Pulmonary artery endothelial cell (primary cell): ENCODE measurements around the gene PPIL6. TPM values are rescaled to one million over a fixed set of nuclear protein-coding genes. Genes with fewer than 3 reads are reported as not detected.
"Not testable (repeated sequence)": the region's sequence is repeated elsewhere in the genome, so short reads cannot be mapped to it uniquely, and the experiment has no call there.

Source experiments
- DNase-seq: peaks from one replicate; pipeline ENCODE4 v3.0.0-alpha.2; 2011; ENCODE audit warnings: low read depth, low spot score
- total RNA-seq: library from RNA; depleted of rRNA; stranded (reverse); fragments of >200 nt; gene quantifications from 2 replicates; pipeline ENCODE4 v1.2.3, GENCODE V29; 2014

Gene PPIL6
- total RNA-seq, 1 donor from 2014 or later: 1.1 TPM

DNA sequence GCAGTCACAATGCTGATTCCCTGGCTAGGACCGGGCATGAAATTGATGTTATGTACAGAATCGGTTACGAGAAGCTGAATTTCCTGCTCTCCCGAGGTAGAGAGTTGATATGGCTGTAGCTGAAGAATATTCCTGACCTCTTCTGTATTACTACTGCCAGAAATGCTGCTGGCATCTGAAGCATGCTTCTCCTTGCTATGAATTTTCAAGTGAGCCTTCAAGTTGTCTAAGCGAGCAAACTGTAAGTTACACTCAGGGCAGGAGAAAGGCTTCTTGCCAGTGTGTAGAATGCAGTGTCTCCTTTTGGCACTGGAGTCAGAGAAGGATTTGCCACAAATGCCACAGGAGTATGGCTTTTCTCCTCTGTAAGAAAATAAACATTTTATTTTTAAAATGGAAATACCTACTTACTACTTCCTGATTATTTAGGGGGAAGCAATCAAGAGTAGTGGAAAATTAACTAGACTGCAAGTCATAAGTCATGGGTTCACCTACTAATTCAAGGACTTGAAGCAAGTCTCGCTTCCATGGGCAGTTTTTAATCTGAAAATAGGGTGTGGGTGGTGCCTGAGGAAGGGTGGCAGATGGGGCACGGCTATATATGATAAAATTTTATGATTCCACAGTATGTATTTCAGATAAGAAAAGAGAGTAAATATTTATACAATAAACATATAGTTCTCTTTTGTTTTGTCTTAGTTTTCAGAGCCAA lies 25.9 kb upstream of the PPIL6 start:
- DNase-seq: no peak

DNA sequence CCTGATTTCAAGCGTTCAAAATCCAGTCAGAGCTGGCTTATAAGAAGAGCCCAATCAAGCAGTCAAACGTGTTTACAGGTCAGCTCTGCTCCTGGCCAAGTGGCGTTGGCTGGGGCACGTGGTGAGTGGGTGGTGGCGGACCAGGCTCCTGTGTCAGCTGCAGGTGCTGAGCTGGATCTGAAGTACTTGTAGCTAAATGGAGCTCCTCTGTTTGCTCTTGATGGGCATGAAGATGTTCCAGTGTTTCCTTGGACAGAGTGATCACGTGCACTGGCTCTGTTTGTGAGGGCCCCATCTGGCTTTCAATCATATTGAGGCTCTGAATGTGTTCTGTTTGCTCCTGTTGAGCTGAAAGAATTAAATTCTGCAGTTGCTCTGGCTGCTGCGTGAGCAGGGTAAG lies 25.3 kb upstream of the PPIL6 start:
- no peak for DNase-seq

DNA sequence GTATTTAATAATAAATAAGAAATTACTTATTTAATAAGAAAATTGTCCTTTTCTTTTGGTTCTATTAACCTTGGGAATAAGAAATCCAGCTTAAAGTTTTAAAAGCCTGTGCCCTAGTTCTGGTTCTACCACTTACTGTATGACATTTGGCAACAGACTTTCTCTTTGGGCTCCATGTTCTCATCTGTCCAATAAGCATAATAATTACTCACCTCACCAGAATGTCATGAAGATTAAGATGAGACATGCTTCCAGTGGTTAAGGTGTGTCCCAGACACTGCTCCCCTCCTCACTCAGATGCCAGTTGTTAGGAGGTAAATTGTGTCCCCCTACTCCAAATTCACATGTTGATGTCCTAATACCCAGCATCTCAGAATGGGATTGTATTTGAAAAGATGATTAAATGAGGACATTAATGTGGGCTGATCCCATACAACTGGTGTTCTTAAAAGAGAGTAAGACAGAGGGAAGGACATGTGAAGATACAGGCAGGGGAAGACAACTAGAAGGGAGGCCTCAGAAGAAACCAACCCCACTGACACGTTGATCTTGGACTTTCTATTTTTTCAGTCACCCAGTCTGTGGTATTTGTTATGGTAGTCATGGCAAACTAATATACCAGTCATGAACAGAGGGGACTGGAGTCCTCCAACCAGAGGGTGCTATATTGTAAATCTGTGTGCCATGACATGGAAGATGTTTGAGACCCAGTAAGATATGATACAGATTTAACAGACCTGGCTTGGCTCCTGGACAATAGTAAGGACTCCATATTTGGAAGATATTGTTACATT lies 21.5 kb upstream of the PPIL6 start:
- DNase-seq: no peak

DNA sequence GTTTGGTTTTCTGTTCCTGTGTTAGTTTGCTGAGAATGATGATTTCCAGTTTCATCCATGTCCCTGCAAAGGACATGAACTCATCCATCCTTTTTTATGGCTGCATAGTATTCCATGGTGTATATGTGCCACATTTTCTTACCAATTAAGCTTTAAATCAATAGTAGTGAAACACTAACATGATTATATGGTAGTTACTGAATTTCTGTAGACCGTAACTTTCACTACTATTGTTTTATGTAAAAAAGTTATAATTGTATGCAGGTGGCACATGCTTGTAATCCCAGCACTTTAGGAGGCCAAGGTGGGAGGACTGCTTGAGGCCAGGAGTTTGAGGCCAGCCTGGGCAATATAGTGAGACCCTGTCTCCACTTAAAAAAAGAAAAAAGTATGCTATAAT lies 20.8 kb upstream of the PPIL6 start:
- DNase-seq: not testable (repeated sequence)

DNA sequence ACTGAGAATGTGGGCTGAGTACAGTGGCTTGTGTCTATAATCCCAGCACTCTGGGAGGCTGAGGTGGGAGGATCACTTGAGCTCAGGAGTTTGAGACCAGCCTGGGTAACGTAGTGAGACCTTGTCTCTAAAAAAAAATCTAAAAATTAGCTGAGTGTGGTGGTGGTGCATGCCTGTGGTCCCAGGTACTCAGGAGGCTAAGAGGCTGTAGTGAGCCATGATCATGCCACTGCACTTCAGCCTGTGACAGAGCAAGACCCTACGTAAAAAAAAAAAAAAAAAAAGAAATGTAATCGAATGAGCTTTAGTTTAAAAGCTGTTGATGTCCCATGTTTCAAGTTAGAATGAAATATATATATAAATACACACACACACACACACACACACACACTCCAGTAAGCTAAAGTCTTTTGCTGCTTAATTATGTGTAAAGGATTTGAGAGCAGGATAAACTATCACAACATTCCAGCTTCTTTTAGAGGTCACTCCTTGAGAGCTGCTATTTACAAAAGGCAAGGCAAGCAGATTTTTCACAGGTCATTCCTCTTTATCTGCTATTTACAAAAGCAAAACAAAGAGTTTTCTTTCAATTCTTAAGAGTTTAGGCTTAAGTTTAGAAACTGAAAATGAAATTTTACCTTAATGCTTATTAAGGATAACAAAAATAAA lies 19.9 kb upstream of the PPIL6 start:
- no peak for DNase-seq

DNA sequence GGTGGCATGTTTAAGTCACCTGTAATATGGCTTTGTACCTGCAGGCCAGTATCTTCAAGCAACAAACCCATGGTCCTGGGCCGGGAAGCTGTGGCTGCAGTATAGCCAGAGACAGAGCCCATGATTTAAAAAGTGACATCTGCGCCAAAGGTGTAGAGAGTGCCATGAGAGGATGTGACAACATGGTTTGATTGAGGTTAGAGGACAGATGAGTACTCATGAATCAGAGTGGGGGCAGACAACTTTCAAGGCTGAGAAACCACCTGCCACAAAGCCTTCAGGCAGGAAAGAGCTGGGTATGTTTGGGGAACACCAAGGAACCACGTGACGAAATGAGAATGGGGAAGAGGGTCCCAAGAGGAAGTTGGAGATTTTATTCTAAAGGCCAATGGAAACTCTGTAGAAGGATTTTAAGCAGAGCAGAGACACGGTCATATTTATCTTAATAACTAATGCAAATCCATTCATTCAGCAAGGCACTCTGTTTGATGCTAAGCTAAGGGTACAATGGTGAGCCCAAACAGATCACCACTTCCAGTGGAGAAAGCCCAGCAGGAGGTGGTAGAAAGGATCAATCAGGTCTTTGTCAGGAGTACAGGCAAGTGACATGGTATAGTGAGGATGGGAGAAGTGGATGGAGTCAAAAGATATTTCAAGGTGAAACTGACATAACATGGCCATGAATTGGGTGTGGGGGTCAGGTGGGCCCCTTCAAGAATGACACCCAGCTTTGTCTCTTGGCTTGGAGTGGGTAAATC lies 18.5 kb upstream of the PPIL6 start:
- no peak for DNase-seq

DNA sequence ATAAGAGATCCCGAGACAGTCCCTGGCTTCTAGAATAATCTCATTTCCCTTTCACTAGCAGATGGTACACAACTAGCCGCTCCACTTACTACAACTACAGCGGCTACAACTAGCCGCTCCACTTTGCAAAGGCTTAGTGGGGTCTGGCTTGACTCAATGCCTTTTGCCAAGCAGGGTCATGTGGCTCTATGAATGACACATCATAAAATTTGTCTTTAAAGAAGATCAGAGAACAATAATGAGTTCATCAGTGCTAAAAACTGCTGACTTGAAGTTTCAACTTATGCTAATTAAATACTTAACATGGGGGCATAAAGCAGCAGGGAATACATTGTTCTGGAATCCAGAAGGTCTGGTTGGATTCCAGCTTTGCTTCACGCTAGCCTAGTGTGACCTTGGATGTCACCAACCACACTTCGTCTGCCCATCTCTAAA lies 17.2 kb upstream of the PPIL6 start:
- DNase-seq: no peak

DNA sequence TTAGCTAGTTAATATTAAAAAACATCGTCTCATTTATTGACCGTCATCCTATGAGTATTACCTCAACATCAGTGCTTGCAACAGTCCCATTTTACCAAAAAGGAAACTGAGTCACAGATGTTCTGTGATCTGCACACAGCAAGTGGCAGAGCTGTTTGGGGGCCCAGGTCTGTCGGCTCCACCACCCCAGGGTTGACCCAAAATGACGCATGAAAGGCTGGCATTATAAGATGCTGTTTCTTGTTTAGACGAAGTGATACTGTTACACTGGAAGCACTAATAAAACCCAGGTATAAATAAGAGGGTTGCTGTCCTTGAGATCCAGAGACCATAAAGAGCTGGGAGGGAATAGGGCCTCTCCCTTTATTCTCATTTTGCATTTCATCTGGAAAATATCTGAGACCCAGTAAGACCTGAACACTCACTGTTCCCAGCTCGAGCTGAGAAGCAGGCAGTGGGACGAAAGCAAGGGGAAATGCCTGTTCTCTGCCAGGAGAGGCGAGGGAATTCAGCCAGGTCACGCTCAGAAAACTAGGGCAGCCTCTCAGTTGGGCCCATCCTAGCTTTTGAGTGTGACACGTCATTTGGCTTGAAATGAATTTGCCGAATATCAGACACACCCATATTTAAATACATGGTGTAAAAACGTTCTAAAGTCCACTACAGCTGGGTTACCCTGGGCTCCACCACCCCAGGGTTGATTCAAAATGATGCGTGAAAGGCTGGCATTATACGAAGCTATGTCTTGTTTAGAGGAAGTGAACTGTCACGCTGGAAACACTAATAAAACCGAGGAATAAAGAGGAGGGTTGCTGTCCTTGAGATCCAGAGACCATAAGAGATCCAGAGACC lies 16.5 kb upstream of the PPIL6 start:
- no peak for DNase-seq

DNA sequence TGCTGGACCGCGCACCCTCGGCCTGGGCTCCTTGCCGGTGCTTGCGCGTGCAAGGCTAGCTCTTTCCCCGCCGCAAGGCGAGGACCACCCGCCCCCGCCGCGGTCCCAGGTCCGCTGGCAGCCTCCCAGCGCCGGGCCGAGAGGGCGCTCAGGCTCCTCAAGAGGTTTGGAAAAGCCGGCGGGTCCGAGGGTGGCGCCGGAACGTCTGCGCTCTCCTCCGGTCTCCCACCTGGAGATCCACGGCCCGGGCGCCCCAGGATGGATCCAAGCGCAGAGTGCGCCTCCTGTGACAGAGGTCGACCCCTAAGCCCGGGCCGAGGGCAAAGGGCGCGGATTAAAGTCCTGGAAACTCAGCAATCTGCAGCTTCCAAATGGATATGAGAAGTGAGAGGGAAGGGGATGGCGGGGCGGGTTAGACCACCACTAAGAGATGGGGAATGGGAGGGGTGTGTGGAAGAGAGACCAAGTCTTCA lies 15.7 kb upstream of the PPIL6 start:
- no peak for DNase-seq

DNA sequence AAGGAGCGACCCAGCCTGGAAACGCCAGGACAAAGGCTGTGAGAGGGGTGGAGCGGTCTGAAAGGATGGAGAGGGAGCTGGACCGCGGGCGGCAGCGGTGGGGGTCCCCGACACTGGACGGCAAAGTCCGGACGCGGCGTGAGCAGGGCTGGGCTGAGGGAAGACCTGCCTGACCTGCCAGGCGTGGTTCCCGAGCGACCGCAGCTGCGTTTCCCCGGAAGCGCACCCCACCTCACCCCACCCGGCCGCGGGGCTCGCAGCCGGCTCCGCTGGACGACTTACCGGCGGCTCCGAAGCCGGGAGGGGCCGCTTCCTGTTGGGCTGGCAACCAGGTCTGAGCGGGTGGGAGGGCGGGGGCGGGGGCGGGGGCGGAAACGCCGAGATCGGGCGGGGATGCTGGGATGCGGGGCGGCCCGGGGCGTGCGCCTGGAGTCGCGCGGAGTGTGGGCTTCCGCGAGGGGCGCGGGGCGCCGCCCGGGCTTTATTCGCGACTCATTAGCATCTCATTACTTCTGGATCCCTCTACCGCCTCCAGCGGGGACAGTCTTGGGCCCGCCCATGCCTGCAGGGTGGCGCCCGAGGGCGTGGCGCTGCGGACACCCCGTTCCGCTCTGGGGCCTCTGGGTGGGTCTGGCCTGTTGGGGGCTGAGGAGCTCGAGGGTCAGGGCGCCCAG lies 15.1 kb upstream of the PPIL6 start, which contains the start of gene MICAL1:
MICAL1 (minus strand) TSS at position 336 of the 674 bp plus-strand sequence. CDS start 1,576 bp downstream, outside the sequence.
- no peak for DNase-seq

DNA sequence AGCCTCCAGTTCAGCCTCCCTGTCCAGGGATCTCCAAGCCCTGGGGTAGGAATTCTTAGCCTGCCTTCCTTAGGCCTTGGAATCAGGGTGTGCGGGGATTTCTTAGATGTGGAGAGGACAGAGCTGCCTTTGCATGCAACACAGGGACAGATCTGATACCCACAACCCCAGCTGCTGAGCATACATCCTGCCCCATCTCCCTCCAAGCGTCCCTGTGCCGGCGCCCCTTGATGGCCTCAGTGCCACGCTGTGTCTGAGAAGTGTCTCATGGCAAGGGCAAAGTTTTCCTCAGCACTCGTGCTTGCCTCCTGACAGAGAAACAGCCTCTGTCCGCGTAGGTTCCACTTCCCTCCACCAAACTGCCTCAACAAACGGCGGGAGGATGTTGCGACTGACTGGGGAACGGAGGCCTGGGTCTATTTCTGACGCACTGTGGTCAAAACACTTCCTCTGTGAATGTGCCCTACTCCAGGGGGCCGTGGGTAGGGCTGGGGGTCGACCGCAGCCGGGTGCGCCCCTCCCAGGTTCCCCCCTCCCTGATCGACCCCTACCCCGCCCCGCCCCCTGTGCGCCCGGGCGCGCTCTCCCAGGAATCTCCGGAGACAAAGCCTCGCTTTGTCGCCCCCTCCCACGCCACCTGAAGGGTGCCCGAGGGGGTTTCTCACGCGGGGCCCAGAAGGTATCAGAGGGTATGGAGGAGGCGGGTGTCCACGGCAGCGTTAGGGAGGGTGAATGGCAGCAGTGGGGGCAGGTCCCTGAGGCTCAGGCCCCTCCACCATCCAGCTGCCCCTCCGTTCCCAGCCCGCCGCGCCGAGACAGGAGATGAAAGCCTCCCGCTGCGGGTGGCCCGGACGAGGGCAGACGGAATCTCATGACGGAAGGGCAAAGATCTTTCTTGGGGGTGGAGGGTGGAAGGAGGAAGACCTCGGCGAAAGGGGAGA lies 14.3 kb upstream of the PPIL6 start:
- no peak for DNase-seq

DNA sequence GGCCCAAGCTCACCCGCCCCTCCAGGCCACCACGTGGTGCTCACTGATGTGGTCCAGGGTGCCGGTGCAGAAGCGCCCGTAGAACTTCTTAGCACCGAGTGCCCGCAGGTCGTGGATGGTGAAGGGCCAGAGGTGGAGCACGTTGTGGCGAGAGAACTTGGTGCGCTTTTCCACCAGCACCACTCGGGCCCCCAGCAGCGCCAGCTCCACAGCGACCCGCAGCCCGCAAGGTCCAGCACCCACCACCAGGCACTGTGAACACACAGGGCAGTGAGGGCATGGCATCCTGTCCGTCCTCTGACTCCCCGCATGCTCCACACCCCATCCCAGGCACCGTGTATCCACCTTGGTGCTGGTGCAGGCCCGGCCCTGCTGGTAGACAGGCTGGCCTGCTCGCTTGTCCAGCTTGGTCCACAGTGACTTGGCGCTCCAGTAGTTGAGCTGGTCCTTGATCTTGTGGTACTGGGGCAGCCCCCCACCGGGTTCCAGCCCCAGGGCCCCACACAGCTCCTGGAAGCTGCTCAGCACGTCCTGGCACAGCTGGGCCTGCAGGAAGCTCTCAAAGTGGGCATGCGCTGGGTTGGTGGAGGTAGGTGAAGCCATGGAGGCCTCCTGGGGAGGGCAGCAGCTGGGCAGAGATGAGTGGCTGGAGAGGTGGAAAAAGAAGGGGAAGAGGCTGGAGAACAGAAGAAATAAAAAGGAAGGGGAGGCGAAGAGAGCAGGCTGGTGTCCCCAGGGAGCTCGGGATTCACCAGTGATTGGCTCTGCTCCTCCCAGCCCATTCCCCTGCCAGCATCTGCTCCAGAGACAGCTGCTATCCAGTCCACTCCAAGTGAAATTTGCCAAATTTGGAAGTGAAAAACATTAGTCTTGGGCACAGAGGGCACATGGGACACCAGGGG lies 13.4 kb upstream of the PPIL6 start:
- no peak for DNase-seq

DNA sequence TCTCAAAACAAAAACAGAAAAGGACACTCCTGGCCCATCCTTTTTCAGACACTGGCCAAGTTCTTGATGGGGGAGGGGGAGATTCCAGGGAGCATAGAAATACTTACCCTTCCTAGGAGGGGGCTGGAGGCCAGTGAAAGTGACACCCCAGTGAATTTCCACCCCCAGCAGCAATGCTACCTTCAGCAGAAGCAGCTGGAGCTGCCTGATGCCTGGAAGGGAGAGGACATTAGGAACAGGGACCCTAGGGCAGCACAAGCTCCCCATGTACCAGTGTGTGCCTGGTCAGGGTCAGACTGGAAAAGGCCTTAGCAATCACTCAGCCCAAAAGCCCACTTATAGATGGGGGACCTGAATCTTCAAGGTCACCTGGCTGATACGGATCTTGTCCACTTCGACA lies 12.7 kb upstream of the PPIL6 start:
- no peak for DNase-seq

DNA sequence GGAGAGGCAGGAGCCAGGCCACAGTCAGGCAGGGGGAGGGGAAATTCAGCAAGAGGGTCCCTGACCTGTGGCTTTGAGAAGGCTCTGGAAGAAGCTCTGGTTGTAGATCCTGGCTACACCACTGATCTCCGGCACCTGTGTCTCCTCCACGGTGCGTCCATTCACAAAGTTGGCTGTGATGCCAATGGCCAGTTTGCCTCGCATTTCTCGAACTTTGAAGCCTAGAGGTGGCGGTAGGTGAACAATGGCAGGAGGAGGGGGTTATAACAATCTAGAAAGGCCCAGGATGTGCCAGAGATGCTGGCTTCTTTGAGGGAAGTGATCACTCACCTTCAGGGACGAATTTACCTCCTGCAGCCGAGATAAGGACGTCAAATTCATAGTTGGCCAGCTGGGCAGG lies 11.8 kb upstream of the PPIL6 start:
- DNase-seq: no peak

DNA sequence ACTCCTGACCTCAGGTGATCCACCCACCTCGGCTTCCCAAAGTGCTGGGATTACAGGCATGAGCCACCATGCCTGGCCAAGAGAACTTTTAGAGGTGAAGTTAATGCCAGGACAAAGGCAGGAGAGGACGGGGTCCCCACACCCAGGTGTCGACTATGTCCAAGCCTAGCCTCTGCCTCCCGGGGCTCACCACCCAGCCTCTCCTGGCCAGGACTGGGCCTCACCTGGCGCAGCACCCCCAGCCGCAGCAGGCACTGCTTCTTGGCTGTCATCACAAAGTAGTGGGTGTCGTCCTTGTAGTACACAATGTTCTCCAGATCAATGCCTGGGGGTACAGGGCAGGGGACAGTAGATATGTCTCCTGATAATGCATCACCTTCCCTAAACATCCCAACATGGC lies 10.9 kb upstream of the PPIL6 start:
- no peak for DNase-seq

DNA sequence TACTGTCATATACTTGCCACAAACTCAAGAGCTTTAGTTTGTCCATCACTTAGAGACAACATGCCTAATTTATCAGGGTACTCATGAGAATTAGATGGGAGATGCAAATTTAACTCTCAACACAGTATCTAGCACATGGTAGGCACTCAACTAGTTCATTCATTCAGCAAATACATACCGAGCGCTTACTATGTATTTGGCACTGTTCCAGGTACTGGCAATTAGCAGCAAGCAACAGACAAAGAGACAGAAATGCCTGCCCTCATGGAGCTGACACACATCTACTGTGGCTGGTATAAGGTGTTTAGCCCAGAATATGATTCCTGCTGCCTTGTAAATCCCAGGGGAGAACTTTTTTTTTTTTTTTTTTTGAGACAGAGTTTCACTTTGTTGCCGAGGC lies 10.4 kb upstream of the PPIL6 start:
- no peak for DNase-seq

DNA sequence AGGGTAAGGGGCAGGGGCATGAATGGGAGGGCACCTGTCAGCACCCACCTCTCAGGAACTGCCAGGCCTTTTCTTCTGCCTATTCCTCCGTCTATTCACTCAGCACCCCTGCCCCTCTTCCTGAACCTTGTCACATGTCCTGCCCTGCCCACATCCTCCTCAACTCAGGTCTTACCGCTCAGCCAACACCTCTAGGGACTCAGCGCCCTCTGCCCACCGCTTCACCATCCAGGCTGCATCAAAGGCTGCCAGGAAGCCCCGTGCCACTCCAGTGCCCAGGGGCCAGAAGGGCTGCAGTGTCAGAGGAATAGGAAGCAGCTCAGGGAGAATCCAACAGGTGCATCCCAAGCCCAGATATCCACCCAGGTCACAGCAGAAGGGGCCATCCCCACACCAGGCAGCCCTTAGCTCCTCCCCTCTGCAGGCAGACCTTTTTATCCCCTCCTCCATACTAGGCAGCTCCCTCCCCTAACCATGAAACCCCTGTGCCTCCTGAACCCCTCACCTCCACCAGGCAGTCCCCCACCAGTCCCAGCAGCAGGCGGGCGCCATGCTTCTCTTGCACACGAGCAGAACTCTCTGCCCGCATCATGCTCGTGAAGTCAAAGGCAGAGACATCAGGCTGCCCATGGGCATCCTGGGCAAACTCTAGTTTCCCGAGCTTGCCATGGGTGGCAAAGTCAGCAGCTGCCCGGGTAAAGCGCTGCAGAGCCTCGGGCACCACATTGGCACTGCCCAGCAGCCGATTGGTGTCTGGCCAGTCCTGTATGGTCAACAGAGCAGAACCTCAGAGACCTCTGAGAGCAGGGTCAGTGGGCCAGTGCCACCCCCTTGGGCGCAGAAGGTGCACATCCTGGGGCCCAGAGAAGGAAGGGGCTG lies 9.6 kb upstream of the PPIL6 start:
- no peak for DNase-seq
